Muscle layer of colon (tissue), 2 donors: ENCODE results near the gene GOLGA3.
"Not testable (repeated sequence)": the region's sequence is repeated elsewhere in the genome, so short reads cannot be mapped to it uniquely, and the experiment has no call there.

Experiments used
- H3K27ac ChIP-seq: one replicate; pipeline ENCODE4 v1.7.0; 2013; ENCODE audit warnings: low read depth, mild to moderate bottlenecking, low read length, moderate library complexity
- H3K27me3 ChIP-seq, 2 donors: one replicate each; pipeline ENCODE4 v1.7.0; 2013; ENCODE audit warnings: low read length in 2 of 2, mild to moderate bottlenecking in 2 of 2; ENCODE audit not compliant: insufficient read depth in 2 of 2, control insufficient read depth in 1 of 2
- H3K36me3 ChIP-seq: one replicate; pipeline ENCODE4 v1.7.0; 2013; ENCODE audit warnings: mild to moderate bottlenecking, low read length; ENCODE audit not compliant: insufficient read depth
- H3K4me1 ChIP-seq: one replicate; pipeline ENCODE4 v1.7.0; 2013; ENCODE audit warnings: mild to moderate bottlenecking, low read length; ENCODE audit not compliant: insufficient read depth
- H3K4me3 ChIP-seq, 2 donors: one replicate each; pipeline ENCODE4 v1.7.0; 2013; ENCODE audit warnings: low read length in 2 of 2, low read depth in 1 of 2, mild to moderate bottlenecking in 1 of 2, moderate library complexity in 1 of 2
- H3K9ac ChIP-seq: one replicate; pipeline ENCODE4 v1.7.0; 2013; ENCODE audit warnings: low read length
- H3K9me3 ChIP-seq: one replicate; pipeline ENCODE4 v1.7.0; 2013; ENCODE audit warnings: mild to moderate bottlenecking, low read length
- donor health status: abdominal sarcoma.
- donor health status: Adenocarcinoma of cecum.

GOLGA3 gene

GRCh38 chr12:132828706-132829534, at the start of gene GOLGA3:
Gene GOLGA3 (minus strand): TSS chr12:132828869. CDS start chr12:132822128, 6,741 bp downstream.
- Histone ChIP-seq H3K4me3 (peak within 1 kb of the TSS; percentile 85 to 97), H3K36me3 (peaks cover 31% of the 10 kb centered on the region), H3K9ac (peak within 1 kb of the TSS; percentile 41), H3K4me1 (peaks cover 16% of the 10 kb centered on the region), H3K27me3 (no peaks in the 10 kb centered on the region), H3K27ac (peak within 1 kb of the TSS; percentile 98), H3K9me3 (no peaks in the 10 kb centered on the region)

GRCh38 chr12:132874620-132875019, 46.0 kb upstream of the GOLGA3 start:
- peaks cover 45% of the 10 kb centered on the region for H3K36me3 ChIP-seq
- H3K27ac ChIP-seq: not testable (repeated sequence)

GRCh38 chr12:132874175-132874574, 45.5 kb upstream of the GOLGA3 start:
- Histone ChIP-seq H3K4me3 (no peak overlapping the region), H3K27ac (no peak overlapping the region), H3K4me1 (no peaks in the 10 kb centered on the region), H3K9me3 (no peaks in the 10 kb centered on the region), H3K36me3 (peaks cover 45% of the 10 kb centered on the region), H3K9ac (no peak overlapping the region), H3K27me3 (no peaks in the 10 kb centered on the region)

More at GRCh38 chr12:132874620-132875019, 46.0 kb upstream of the GOLGA3 start:
- not testable (repeated sequence) for H3K9ac ChIP-seq, H3K4me1 ChIP-seq, H3K9me3 ChIP-seq, H3K27me3 ChIP-seq, H3K4me3 ChIP-seq

GRCh38 chr12:132873724-132874123, 45.1 kb upstream of the GOLGA3 start:
- no peaks in the 10 kb centered on the region for H3K9me3 ChIP-seq
- no peaks in the 10 kb centered on the region for H3K27me3 ChIP-seq
- H3K9ac ChIP-seq: no peak overlapping the region
- peaks cover 45% of the 10 kb centered on the region for H3K36me3 ChIP-seq
- no peak overlapping the region for H3K27ac ChIP-seq
- H3K4me3 ChIP-seq: no peak overlapping the region
- H3K4me1 ChIP-seq: no peaks in the 10 kb centered on the region

GRCh38 chr12:132872975-132873421, 44.3 kb upstream of the GOLGA3 start:
- H3K36me3 ChIP-seq: peaks cover 45% of the 10 kb centered on the region

GRCh38 chr12:132872073-132872855, 43.6 kb upstream of the GOLGA3 start:
- H3K4me1 ChIP-seq: no peaks in the 10 kb centered on the region
- H3K36me3 ChIP-seq: peaks cover 47% of the 10 kb centered on the region
- H3K27ac ChIP-seq: no peak overlapping the region
- no peaks in the 10 kb centered on the region for H3K27me3 ChIP-seq
- no peaks in the 10 kb centered on the region for H3K9me3 ChIP-seq
- H3K9ac ChIP-seq: no peak overlapping the region
- H3K4me3 ChIP-seq: no peak overlapping the region

More at GRCh38 chr12:132872975-132873421, 44.3 kb upstream of the GOLGA3 start:
- Histone ChIP-seq H3K9me3 (no peaks in the 10 kb centered on the region), H3K9ac (no peak overlapping the region), H3K4me1 (no peaks in the 10 kb centered on the region), H3K27ac (no peak overlapping the region), H3K4me3 (no peak overlapping the region), H3K27me3 (no peaks in the 10 kb centered on the region)

- no peaks in the 10 kb centered on the region for H3K27me3 ChIP-seq
- no peak overlapping the region for H3K27ac ChIP-seq
- H3K9ac ChIP-seq: no peak overlapping the region
- H3K36me3 ChIP-seq: peaks cover 40% of the 10 kb centered on the region
- H3K4me1 ChIP-seq: no peaks in the 10 kb centered on the region
- no peaks in the 10 kb centered on the region for H3K9me3 ChIP-seq
- H3K4me3 ChIP-seq: no peak overlapping the region
Measured at GRCh38 chr12:132869551-132869950, 40.9 kb upstream of the GOLGA3 start.

GRCh38 chr12:132866251-132866828, 37.7 kb upstream of the GOLGA3 start:
- Histone ChIP-seq H3K9ac (no peak overlapping the region), H3K4me3 (no peak overlapping the region), H3K36me3 (peaks cover 28% of the 10 kb centered on the region), H3K4me1 (no peaks in the 10 kb centered on the region), H3K27me3 (no peaks in the 10 kb centered on the region), H3K9me3 (no peaks in the 10 kb centered on the region), H3K27ac (no peak overlapping the region)

GRCh38 chr12:132861558-132861957, 32.9 kb upstream of the GOLGA3 start:
- peaks cover 45% of the 10 kb centered on the region for H3K36me3 ChIP-seq
- no peak overlapping the region for H3K4me3 ChIP-seq
- no peak overlapping the region for H3K27ac ChIP-seq
- no peak overlapping the region for H3K9ac ChIP-seq
- H3K27me3 ChIP-seq: no peaks in the 10 kb centered on the region
- no peaks in the 10 kb centered on the region for H3K9me3 ChIP-seq
- H3K4me1 ChIP-seq: no peaks in the 10 kb centered on the region

GRCh38 chr12:132858718-132859266, 30.1 kb upstream of the GOLGA3 start:
- no peaks in the 10 kb centered on the region for H3K4me1 ChIP-seq
- H3K9me3 ChIP-seq: no peaks in the 10 kb centered on the region
- no peak overlapping the region for H3K9ac ChIP-seq
- H3K27ac ChIP-seq: no peak overlapping the region
- no peak overlapping the region for H3K4me3 ChIP-seq
- H3K27me3 ChIP-seq: no peaks in the 10 kb centered on the region
- H3K36me3 ChIP-seq: peaks cover 59% of the 10 kb centered on the region

- not testable (repeated sequence) for H3K4me1 ChIP-seq, H3K9me3 ChIP-seq, H3K27ac ChIP-seq, H3K27me3 ChIP-seq, H3K4me3 ChIP-seq, H3K9ac ChIP-seq
- H3K36me3 ChIP-seq: peaks cover 72% of the 10 kb centered on the region
Measured at GRCh38 chr12:132857019-132857418, 28.4 kb upstream of the GOLGA3 start.
